HG02885 (cell line): ENCODE results near the gene ANKRD40CL.
"Not testable (repeated sequence)": the region's sequence is repeated elsewhere in the genome, so short reads cannot be mapped to it uniquely, and the experiment has no call there.

Experiments used
- ATAC-seq: cut with Tn5 transposase; IDR thresholded peaks from one replicate; pipeline ENCODE4 v1.9.1; 2021; ENCODE audit warnings: mild to moderate bottlenecking; ENCODE audit not compliant: unreplicated experiment, poor library complexity

ANKRD40CL gene, protein sequence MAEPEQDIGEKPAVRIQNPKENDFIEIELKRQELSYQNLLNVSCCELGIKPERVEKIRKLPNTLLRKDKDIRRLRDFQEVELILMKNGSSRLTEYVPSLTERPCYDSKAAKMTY

DNA sequence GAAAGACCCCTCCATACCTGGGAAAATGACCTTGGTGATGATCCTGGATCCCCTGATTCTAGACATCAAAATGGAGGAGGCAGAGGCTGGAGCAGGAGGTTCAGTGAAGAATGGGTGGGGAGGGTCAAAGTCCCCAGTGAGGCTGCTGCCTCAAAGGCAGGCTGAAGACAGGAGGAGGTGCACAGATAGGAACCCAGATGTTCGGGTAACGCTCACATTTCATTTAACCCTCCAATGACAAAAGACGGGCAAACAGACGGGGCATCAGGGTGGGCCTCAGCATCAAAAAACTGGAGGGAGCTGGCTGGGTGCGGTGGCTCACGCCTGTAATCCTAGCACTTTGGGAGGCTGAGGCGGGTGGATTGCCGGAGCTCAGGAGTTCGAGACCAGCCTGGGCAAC lies at the start of gene ANKRD40CL:
Gene ANKRD40CL (minus strand): TSS at position 73 of the 400 bp plus-strand sequence. CDS start 605 bp downstream, outside the sequence.
- ATAC-seq = no peak

DNA sequence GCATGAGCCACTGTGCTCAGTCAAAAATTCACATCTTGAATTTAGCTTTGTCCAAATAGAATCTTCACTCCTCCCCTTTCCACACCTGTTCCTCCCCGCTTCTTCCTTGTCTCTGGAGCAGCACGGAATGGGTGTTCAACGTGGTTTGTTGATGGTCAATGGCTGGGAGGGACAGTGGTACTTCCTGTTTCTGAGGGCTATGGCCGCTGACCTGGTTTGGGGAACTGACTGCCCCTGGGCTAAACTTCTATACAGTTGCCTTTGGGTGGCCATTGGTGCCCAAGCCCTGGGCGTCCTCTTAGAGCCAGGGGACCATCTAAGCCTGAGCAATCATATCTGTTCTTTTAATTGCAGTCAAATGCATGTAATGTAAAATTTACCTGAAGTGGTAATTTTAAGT lies 49.0 kb upstream of the ANKRD40CL start:
- ATAC-seq = no peak

DNA sequence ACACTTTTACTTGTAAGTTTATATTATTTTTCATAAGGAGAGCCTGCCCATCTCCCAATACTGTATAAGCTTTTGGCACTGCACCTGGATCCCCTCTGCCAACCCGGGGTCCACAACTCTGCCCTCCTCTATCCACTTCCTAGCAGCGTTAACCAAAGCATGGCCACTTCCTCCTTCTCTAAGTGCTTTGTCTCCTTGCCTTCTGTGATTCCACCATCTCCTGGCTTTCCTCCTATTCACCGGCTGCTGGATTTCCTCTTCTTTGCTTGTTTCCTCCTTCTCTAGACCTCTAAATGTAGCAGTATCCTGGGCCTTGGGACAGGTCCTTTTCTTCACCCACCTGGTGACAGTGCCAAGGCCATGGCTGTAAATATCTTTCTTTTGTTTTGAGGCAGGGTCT lies 48.1 kb upstream of the ANKRD40CL start:
- no peak for ATAC-seq

DNA sequence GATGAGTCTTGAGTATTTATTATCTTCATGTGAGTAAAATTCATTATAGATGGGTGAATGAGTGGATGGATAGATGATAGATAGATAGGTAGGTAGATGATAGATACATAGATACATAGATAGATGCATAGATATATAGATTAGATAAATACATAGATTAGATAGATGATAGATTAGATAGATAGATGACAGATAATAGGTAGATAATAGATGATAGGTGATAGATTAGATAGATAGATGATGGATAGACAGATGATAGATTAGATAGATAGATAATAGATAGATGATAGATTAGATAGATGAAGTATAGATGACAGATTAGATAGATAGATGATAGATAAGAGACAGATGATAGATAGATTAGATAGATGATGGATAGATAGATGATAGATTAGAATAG lies 46.3 kb upstream of the ANKRD40CL start:
- ATAC-seq = no peak

DNA sequence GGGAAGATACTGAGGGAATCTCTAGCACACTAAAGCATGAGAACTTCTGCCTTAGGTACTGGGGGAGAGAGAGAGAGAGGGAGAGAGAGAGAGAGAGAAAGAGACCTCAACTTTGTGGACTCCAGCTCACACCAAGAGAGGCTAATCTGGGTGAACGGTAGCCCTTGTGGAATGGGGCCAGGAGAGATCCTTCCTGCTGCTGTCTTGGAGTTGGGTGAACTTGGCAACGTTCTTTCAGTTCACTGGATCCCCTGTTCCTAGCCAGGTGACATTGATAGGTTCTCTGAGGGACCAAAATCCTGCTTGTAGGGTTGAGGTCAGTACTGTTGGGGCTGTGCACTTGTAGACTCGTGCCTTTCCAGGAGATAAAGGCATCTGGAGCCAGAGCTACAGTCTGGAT lies 41.6 kb upstream of the ANKRD40CL start:
- no peak for ATAC-seq

DNA sequence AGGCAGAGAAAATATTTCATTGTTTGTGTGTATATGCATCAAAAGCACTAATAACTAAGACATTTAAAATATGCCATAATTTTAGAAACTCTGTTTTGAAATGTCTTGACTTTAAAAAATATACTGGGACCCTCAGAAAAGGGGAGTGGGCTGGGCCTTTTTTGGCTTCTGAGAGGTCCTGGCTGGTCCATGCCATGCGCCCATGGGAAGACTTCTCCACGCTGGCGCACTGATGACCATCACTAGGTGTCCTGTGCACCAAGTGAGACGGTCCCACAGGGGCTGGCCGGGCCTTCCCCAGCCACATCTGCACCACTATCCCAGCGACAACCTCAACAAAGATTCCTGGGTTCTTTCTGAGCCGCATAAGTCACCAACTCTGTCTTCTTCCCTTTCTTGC lies 41.1 kb upstream of the ANKRD40CL start:
- no peak for ATAC-seq

DNA sequence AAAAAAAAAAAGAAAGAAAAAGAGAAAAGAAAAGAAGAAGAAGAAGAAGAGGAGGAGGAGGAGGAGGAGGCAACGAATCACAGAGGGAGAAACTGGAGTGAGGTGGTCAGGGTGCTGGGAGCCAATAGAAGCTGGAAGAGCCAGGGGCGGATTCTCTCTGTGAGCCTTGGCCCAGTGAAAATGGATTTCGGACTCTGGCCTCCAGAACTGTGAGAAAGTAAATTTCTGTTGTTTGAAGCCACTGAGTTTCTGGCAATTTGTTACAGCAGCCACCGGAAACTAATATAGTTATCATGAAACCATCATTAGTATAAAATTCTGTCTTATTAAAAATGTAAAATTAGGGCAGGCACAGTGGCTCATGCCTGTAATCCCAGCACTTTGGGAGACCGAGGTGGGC lies 40.4 kb upstream of the ANKRD40CL start:
- ATAC-seq = no peak

DNA sequence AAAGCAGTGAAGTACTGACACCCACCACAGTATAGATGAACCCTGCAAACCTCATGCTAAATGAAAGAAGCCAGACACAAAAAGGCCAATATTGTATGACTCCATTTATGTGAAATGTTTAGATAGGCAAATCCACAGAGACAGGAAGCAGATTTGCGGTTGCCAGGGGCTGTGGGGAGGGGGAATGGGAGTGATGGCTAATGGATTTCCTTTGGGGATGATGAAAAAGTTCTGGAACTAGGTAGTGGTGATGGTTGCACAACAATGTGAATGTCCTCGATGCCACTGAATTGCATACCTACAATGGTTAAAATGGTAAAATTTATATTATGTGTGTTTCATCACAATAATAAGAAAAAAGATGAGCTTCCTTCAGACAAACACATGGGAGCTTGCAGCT lies 39.7 kb upstream of the ANKRD40CL start:
- ATAC-seq = no peak

DNA sequence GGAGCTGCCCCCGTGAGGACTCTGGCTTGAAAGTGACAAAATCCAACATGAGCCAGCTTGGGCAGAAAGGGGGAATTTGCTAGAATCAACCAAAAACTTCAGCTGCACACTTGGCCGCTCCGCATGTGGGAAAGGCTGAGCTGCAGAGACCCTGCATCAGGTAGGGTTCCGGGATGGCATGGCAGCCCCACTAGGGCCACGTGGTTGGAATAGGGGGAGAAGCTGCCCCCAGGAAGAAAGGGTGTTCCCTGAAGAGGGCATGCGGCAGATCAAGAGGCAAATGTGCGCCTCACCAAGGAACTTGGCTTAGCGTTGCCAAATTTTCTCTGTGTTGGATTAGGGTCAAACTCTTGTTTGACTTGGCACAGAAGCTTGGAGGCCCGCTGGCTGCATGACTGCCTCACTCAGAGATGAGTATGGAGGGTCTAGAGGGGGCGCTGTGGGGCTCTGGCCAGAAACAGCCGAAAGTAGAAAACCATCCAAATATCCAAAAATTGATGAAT lies 38.9 kb upstream of the ANKRD40CL start:
- no peak for ATAC-seq

DNA sequence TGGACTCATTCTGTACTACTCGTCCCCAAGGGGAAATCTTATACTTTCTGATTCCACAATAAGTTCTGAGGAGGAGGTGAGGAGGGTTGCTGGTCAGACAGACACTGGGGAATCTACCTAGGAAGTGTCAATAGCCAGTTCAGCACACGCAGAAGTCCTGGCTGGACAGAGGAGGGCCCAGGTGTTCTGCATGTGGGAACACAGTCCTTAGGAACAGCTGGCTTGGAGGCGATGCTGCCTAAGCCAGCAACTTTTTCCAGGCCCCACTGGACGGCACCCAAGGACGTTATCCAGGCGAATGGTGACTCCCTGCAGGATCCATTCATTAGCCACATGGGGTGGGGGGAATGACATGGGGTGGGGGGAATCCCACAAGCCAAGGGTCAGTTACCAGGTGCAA lies 38.2 kb upstream of the ANKRD40CL start:
- ATAC-seq = no peak

DNA sequence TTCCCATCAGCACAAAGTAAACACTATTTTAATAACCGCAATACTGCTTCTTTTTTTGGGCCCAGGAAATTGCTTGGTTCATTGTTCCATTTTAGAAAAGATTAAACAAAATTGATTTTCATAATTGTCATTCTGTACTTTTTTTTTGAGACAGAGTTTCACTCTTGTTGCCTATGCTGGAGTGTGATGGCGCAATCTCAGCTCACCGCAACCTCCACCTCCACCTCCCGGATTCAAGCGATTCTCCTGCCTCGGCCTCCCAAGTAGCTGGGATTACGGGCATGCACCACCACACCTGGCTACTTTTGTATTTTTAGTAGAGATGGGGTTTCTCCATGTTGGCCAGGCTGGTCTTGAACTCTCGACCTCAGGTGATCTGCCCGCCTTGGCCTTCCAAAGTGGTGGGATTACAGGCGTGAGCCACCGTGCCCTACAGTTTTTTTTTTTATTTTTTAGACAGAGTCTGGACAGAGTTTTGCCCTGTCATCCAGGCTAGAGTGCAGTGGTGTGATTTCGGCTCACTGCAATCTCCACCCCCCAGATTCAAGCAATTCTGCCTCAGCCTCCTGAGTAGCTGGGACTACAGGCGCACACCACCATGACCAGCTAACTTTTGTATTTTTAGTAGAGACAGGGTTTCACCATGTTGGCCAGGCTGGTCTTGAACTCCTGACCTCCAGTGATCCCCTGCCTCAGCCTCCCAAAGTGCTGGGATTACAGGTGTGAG lies 37.6 kb upstream of the ANKRD40CL start:
- ATAC-seq = not testable (repeated sequence)

DNA sequence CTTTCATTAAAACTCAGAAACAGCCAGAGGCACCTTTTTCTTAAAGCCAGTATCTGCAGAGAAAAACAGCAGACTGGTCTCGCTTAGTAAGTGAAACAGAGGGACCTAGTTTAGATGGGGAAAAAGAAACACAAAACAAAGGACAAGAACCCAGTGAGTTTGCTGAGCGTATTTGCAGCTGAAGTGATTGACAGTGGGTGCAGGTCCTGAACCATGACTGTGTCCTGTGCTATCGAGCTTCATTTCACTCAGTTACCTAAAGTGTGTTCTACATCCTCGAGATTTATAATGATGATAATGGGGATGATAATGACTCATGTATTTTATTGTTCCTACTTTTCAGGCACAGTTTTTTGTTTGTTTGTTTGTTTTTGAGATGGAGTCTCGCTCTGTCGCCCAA lies 36.4 kb upstream of the ANKRD40CL start:
- ATAC-seq = no peak

DNA sequence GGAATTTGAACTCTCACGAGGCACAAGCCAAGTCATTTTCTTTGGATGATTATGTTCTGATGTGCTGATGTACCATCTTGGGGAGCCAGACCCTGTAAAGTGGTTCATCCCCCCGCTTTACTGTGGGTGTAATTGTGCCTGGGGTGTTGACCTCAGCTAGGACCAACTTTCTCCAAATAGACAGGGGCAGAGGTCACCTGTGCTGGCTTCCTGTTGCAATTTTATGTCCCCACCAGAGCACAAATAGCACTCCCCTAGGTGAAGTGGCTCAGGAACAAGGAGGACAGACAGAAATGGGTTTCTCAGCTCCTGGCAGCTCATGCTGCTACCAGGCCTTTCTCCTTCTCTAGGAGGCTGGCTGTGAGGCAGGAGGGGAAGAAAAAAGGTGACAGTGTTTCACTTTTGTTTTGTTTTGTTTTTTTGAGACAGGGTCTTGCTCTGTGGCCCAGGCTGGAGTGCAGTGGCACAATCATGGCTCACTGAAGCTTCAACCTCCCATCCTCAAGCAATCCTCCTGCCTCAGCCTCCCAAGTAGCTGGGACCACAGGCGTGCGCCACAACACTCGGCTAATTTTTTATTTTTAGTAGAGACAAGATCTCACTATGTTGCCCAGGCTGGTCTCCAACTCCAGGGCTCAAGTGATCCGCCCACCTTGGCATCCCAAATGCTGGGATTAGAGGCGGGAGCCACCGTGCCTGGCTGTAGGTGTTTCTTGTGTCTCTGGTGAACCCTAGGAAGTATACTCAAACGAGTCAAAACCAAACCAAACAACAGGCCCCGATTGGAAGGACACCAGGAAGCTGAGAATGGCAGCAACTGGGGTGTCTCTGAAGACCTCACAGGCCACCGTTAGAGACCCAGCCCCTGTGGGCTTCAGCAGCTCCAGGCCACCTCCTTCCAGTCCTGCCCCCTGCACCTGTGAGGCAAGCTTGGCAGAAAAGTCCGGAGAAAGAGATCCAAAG lies 35.6 kb upstream of the ANKRD40CL start:
- ATAC-seq = no peak

DNA sequence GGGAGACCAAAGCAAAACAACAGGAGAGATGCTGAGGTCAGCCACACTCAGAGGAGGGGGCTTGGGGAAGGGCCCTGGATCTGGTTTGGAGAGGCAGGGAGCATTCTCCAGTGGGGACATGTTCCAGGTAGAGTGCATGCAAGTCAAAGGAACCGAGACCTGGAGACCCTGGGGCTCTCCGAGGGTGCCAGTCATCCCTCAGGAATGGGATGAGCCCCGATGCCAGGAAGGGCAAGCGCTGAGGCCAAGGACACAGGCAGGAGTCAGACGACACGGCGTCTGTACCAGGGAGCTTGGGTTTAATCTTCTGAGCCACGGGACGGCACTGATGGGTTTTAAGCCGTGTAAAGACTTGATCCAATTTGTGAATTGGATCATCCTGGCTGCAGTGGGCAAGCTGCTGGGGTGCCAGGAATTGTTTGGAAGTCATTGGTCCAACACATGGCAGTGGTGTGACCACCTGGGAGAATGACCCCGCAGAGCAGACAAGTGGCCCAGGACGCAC lies 32.9 kb upstream of the ANKRD40CL start:
- no peak for ATAC-seq

DNA sequence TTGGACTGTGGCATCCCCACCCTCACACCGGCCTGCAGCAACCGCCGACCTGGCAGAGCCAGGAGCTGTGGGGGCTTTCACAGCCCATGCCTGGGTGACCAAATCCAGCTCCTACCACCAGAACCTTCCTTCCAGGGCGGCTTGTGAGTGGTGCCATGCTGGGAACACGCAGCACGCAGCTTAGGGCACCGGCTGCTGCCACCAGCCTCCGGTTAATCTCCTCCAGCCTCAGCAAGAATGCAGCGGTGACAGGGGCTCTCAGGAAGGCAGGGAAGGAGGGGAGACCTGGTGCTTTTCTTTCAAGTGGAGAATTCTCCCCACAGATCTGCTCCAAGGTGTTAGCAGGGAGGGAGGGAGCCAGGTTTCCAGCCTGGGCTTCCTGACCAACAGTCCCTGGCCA lies 32.3 kb upstream of the ANKRD40CL start:
- ATAC-seq = no peak

DNA sequence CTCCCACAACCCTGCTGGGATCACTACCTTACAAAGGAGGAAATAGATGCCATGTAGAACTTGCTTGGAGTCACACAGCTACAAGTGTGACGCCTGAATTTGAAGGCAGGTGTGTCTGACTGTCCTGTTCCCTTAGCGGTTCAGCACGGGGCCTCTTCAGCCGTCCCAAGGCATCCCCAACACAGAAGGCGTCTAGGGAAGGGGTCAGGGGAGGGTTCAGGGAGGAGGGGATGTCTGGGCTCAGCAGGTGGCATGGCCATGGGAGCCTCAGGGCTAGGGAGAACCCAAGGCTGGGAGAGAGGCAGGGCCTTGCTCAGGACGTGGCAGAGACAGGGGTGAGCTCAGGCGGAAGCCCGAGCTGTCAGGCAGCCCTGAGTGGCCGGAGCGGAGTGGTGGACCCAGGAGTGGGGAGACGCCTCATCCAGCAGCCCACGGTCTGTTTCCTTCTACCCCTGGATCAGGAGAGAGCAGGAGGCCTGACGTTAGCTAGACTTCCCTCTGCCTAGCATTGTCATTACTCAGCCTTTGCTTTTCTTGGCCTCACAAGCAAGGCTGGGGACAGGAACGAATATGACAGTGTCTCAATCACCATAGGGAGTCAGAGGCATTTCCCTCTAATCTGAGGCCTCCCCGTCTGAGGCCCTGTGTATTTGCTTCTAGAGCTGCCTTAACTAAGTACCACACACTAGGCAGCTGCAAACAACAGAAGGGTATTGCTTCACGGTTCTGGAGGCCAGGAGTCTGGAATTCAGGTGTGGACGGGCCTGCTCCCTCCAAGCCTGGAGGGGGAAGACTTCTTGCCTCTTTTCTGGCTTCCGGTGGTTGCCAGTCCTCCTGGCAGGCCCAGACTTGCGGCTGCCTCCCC lies 31.3 kb upstream of the ANKRD40CL start:
- ATAC-seq = no peak

DNA sequence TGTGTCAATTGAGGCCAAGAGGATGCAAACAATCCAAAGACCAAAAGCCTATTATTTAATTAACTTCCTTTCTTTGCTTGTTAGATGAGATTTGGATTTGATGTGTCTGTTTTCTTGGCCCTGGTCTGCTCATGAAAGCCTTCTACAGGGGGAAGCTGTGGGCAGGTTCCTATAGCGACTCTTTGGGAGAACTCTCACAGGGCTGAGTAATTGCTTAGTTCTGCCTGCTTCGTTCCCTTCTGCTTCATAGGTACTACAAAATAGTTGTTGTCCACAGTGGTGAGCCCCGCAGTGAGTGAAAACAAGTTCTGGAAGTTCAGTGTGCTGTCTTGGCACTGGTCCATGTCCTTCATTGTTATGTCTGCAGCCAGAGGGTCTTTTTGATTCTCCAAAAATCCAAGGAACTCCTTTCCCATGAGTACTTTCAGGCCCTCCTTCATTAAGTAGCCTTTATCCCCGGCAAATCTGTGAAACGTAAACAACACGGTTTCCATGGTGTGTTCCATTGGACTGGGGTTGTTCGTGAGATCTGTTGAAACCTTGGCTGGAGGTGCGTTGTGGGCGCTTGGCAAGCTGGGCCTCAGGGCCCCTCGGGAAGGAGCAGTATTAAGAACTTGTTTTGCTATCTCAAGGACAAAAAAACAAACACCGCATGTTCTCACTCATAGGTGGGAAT lies 30.0 kb upstream of the ANKRD40CL start:
- no peak for ATAC-seq

DNA sequence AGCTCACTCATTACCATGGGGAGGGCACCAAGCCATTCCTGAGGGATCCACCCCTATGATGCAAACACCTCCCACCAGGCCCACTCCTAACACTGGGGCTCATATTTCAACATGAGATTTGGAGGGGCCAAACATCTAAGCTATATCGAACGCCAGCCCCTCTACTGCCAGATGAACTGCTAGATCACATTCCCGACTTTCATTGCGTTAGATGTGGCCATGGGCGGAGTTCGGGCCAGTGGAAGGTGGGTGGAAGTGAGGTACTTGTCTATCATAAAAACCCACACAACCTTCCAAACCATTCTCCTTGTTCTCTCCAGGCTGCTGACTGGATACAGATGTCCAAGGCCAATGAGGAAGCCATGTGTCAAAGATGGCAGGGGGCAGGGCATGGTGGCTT lies 27.0 kb upstream of the ANKRD40CL start:
- no peak for ATAC-seq

DNA sequence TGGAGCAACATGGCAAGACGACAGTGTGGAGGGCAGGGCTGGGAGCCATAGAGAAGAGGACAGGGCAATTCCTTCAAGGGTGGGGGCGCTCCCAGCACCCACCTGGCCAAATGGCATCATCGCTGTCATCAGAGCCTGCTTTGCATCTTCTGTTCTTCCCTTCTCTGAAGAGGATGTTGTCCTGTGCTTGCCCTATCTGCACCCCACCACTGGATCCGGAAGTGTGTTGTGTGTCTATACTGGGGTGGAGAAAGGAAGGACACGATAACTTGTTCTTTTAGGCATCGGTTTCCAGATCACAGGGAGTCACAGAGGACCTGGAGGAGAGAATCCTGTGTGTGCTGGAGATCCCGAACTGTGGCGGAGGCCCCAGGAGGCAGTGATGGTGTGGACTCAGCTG lies 25.7 kb upstream of the ANKRD40CL start:
- no peak for ATAC-seq
